GM19397 (cell line): Measurements from ENCODE around the gene AMPH.
"Not testable (repeated sequence)": the region's sequence is repeated elsewhere in the genome, so short reads cannot be mapped to it uniquely, and the experiment has no call there.

Experiments used
- ATAC-seq: cut with Tn5 transposase; IDR thresholded peaks from one replicate; pipeline ENCODE4 v1.9.1; 2021; ENCODE audit warnings: mild to moderate bottlenecking, moderate library complexity; ENCODE audit not compliant: unreplicated experiment

The AMPH gene

DNA sequence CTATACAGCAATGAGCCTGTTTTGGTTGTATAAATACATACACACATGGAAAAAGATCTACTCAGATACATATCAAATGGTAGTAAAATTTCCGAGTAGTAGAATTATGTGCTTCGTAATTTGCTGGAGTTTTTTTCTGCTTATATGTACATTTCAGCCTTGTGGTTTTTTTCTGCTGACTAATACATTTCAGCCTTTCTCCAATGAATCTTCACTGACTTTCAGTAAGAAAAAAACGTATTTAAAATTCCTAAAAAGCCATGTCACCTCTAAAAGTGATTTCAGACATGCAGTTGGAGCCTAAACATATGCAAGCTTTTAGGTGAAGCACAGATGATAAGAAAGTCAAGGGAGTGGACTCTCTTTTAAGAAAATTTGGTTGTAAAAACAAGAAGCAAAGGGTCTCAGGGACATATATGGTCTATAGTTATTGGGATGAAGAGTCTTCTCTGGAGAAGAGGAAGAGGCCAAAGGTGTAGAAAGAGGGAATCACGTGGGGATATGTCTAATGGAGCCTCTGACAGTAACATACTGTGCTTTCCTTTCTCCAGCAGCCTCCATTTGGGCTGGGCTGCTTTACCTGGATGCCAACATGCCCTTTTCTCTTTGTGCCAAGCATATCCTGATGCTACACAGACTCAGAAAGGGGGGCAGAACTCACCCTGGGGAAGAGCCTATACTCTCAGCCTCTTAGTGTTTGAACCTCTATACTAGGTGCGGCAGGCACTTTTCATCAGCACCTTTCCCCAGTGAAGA is 2.4 kb downstream of the AMPH start:
- no peak for ATAC-seq

DNA sequence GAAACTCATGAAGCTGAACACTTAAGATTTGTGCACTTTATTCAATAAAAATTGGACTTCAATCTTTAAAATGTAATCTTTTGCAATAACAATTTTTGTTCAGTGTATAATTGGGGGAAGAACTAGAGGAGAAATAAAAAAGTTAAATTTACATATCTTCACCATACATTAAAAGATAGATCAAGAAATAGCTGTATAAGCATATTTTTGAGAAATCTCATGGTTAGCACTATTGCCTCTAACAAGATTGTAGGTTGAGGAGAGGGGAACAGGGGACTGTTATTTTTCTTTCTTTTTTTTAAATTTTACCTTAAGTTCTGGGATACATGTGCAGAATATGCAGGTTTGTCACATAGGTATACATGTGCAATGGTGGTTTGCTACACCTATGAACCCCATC is 5.3 kb downstream of the AMPH start:
- ATAC-seq: no peak

DNA sequence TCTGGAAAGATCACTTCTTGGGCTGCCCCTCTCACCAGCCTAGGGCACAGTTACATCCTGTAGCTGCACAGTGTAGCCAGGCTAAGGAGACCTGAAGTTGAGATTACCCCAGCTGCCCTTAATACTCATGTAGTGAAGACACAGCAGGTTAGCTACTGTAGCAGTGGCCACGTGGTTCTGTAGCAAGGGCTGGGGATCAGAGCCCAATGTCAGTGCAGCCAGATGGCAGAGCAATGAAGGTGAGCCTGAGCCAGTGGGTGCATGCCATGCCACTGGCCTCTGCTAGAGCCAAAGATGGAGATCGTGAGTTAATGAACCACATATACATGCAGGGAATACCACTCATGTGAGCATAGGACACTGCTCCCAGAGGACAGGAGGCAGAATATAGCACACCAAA is 15.5 kb downstream of the AMPH start:
- no peak for ATAC-seq

GRCh38 chr7:38607466-38607865 is 23.7 kb downstream of the AMPH start:
- ATAC-seq: no peak

DNA sequence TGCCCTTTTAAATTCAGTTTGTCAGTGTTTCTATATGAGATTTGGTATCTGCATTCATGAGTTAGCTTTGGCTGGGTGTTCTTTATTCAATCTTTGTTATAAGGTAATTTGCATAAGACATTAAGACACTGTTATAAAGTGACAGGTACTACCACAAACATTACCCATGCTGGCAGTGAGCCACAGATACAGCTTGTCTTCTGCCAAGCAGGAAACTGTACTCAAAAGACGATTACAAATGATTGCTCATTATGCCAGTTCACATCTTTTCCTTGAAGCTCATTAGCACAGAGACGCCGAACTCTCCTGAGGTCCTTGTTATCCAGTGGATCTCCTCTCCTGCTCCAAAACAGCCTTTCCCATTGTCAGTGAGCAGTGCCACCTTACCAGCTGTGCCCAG is 30.4 kb downstream of the AMPH start:
- no peak for ATAC-seq

GRCh38 chr7:38594949-38595348 is 36.2 kb downstream of the AMPH start:
- ATAC-seq: no peak

GRCh38 chr7:38592737-38593288 is 38.4 kb downstream of the AMPH start:
- ATAC-seq: no peak

GRCh38 chr7:38585572-38586354 is 45.4 kb downstream of the AMPH start:
- no peak for ATAC-seq

- ATAC-seq: no peak
These were observed 46.5 kb downstream of the AMPH start for GRCh38 chr7:38584443-38585210.

GRCh38 chr7:38580485-38580884 is 50.7 kb downstream of the AMPH start:
- ATAC-seq: no peak

DNA sequence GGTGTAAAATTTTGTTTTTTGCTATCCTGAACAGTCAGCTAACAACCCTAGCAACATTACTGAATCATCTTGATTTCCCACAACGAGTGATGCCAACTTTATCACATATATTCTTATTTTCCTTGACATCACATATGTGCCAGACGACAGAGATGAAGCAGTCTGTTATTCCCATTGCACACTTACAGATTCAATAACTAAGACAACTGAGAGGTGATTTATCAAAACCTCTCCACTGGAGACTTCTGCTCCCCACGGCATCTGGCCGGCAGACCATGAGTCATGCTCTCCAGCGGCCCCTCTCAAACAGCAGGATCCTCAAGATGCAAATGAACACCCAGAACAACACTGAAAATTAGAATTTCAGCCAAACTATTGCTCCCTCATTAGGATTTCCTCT is 57.1 kb downstream of the AMPH start:
- ATAC-seq: no peak

- ATAC-seq: not testable (repeated sequence)
These were observed 59.6 kb downstream of the AMPH start for GRCh38 chr7:38571620-38572019.

DNA sequence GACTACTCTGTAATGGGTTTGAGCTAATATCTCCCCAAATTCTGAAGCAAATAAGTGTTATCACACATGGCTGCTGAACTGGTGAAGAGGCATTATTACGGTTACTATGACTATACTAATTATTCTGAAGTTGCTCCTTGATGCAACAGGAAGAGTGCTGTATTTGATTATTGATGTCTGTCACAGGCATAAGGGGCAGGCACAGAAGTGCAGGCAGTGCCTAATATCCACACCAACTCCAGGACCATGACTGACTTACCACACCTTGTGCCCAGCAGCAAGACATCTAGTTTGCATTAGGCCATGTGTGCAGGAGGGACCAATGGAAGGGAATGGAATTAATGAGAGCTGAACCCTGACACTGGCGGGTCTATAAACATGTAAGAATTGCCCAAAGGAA is 62.7 kb downstream of the AMPH start:
- no peak for ATAC-seq

GRCh38 chr7:38565289-38565688 is 65.9 kb downstream of the AMPH start:
- no peak for ATAC-seq

- no peak for ATAC-seq
These were observed 67.4 kb downstream of the AMPH start for GRCh38 chr7:38563741-38564140.

GRCh38 chr7:38561166-38561565 is 70.0 kb downstream of the AMPH start:
- ATAC-seq: no peak

DNA sequence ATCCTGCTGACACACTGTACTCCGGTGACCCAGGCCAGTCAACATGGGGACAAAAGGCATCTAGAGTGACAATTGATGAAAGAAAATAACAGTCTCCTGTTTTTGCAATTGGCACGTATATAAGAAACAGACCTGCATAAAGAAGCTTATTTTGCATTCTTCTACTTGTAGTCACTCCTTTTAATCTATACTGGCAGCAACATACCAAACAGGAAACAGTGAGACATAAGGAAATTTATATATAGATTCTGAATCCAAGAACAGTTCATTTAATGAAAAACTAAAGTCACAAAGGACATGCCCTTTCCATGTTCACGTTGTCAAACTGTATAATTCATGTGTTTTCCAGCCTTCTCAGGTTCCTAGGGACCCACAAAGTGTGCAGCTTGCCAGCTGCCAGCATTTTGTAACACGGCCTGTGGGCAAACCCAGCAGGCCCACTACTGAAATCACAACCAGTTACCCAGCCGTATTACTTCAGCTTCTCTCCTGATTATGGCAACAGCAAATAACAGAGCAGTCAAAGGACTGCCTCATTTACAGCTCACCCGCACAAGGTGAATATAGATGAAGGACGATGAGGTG is 72.3 kb downstream of the AMPH start:
- no peak for ATAC-seq

- ATAC-seq: no peak
These were observed 76.6 kb downstream of the AMPH start for GRCh38 chr7:38554586-38554985.

DNA sequence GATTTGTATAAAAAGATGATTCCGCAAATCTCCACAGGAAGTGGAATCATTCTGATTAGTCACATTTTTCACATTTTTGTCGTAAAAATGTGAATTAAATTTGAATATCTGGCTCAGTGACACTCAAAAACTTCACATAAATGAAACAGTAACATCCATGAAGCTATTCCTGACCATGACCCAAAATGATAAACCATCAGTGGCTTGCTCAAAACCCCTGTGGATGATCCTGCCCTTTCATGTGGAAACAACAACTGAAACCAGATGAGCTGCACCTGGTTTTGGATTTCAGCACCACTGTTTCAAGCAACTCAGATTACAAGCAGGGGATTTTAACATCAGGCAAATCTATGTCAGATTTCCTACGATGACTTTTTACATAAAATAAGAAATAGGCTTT is 80.3 kb downstream of the AMPH start:
- ATAC-seq: no peak

DNA sequence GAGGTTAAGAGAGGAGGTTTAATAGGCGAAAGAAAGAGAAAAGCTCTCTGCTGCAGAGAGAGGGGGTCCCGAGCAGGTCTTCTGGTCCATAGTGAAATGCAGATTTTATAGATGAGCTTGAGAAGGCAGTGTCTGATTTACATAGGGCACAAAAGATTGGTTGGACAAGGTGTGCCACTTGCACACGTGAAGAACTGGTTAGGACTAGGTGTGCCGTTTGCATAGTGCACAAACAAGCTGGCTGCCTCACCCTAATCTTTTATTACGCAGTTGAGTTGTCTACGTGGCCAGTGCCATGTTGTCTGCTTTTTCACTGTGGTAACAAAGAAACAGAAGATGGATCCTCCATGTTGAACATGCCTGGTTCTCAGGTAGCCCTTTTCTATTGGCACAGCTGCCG is 82.6 kb downstream of the AMPH start:
- ATAC-seq: no peak

- ATAC-seq: no peak
These were observed 84.4 kb downstream of the AMPH start for GRCh38 chr7:38546763-38547162.
